Measurements from ENCODE around the gene GCC1.

GCC1 gene

DNA sequence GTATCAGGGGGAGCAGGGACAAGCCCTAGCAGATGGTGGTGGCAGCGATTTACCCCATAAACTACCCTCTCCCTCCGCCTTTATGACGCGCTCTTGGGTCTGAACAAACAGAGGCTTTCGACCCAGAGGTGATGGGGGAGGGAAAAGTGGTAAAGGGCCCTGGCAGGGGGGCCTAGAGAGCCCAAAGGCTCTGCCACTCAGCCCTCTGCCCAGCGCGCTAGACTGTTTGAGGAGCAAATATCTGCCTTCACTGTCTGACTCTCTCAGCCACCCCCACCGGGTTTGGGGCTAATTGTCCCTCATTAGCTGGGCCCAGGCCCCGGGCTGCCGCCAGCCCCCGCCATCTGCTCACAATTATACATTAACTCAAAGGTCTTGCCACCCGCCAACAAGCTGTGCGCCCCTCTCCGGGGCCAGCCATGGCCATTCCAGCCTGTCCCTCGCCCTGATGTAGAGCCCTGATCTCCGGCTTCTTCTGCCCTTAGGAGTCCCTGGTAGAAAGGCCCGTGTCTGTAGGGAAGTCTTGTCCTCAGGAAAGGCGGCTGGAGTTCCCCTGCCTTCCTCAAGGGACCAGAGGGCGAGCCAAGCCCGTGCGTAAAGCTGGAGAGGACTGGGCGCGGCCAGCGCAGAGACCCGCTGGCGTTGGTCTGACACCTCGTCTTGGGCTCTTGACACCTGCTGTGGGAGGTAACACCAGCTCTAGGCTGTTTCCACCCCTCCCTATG lies 34.4 kb upstream of the GCC1 start:
- no peak for DNase-seq (ENCODE audit: low read depth in 1 of 2, low spot score in 1 of 2)
- TF ChIP-seq, protein P1, sequence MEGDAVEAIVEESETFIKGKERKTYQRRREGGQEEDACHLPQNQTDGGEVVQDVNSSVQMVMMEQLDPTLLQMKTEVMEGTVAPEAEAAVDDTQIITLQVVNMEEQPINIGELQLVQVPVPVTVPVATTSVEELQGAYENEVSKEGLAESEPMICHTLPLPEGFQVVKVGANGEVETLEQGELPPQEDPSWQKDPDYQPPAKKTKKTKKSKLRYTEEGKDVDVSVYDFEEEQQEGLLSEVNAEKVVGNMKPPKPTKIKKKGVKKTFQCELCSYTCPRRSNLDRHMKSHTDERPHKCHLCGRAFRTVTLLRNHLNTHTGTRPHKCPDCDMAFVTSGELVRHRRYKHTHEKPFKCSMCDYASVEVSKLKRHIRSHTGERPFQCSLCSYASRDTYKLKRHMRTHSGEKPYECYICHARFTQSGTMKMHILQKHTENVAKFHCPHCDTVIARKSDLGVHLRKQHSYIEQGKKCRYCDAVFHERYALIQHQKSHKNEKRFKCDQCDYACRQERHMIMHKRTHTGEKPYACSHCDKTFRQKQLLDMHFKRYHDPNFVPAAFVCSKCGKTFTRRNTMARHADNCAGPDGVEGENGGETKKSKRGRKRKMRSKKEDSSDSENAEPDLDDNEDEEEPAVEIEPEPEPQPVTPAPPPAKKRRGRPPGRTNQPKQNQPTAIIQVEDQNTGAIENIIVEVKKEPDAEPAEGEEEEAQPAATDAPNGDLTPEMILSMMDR (IDR thresholded peaks at IDR 0.05; ENCODE audit: insufficient read depth, low read length): no peak
- TF ChIP-seq SPI1 (IDR thresholded peaks at IDR 0.05; ENCODE audit: borderline replicate concordance, low read depth) (no peak), POLR2AphosphoS5 (IDR thresholded peaks at IDR 0.05; ENCODE audit: low read depth) (no peak), GABPA (IDR thresholded peaks at IDR 0.05; ENCODE audit: low read depth) (no peak)
- TF ChIP-seq, protein P2, sequence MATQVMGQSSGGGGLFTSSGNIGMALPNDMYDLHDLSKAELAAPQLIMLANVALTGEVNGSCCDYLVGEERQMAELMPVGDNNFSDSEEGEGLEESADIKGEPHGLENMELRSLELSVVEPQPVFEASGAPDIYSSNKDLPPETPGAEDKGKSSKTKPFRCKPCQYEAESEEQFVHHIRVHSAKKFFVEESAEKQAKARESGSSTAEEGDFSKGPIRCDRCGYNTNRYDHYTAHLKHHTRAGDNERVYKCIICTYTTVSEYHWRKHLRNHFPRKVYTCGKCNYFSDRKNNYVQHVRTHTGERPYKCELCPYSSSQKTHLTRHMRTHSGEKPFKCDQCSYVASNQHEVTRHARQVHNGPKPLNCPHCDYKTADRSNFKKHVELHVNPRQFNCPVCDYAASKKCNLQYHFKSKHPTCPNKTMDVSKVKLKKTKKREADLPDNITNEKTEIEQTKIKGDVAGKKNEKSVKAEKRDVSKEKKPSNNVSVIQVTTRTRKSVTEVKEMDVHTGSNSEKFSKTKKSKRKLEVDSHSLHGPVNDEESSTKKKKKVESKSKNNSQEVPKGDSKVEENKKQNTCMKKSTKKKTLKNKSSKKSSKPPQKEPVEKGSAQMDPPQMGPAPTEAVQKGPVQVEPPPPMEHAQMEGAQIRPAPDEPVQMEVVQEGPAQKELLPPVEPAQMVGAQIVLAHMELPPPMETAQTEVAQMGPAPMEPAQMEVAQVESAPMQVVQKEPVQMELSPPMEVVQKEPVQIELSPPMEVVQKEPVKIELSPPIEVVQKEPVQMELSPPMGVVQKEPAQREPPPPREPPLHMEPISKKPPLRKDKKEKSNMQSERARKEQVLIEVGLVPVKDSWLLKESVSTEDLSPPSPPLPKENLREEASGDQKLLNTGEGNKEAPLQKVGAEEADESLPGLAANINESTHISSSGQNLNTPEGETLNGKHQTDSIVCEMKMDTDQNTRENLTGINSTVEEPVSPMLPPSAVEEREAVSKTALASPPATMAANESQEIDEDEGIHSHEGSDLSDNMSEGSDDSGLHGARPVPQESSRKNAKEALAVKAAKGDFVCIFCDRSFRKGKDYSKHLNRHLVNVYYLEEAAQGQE (IDR thresholded peaks at IDR 0.05; ENCODE audit: insufficient replicate concordance, low read depth): no peak
- H3K27me3 ChIP-seq (ENCODE audit: insufficient read depth, poor library complexity, severe bottlenecking): peaks cover 48% of the 10 kb centered on the region
- H3K4me3 ChIP-seq (replicated peaks; ENCODE audit: insufficient read depth, low read length): no peak overlapping the region
- no peak overlapping the region for H3K27ac ChIP-seq (replicated peaks)

DNA sequence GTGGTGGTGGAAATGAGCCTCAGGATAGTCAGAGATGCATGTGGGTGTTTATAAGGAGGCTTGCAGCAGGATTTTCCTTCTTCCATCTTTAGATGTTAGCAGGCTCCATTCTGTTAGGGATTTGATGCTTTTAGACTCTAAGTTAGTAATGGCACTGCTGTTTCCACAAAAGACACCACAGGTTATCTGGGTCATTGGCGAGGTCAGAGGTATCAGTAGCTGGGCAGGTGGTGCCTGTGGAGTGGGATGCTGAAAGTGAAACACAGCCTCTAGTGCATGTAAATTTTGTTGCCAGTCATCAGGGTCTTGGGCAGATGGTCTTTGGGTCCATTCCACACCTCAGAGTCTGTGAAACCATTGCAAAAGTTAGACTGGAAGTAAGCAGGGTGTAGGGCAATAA lies 33.4 kb upstream of the GCC1 start:
- no peak for DNase-seq (ENCODE audit: low read depth in 1 of 2, low spot score in 1 of 2)
- Histone ChIP-seq H3K27ac (replicated peaks) (no peak overlapping the region), H3K4me3 (replicated peaks; ENCODE audit: insufficient read depth, low read length) (no peak overlapping the region), H3K27me3 (ENCODE audit: insufficient read depth, poor library complexity, severe bottlenecking) (peaks cover 49% of the 10 kb centered on the region)
- TF ChIP-seq SPI1 (IDR thresholded peaks at IDR 0.05; ENCODE audit: borderline replicate concordance, low read depth) (no peak), POLR2AphosphoS5 (IDR thresholded peaks at IDR 0.05; ENCODE audit: low read depth) (no peak), GABPA (IDR thresholded peaks at IDR 0.05; ENCODE audit: low read depth) (no peak)
- TF ChIP-seq, protein P1 (IDR thresholded peaks at IDR 0.05; ENCODE audit: insufficient read depth, low read length): no peak
- TF ChIP-seq, protein P2 (IDR thresholded peaks at IDR 0.05; ENCODE audit: insufficient replicate concordance, low read depth): no peak

DNA sequence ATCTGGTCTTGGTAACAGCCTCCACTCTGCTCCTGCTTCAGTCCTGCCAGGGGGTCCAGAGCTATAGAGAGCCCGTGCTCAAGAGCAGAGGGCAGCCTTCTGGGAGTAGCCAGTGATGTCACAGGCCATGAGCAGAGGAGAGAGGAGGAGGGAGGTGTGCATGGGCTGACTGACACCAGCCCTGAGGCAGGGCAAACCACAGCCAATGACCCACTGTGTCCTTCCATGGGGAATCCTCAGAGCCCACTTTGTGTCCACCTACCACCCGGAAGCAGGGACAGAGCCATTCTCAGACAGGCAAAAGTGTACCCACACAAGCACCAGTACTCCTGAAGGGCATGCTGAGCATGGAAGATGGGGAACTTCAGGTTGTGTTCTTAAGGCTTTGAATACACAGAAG lies 32.6 kb upstream of the GCC1 start, which contains the start of gene PAX4:
Gene PAX4, minus strand, starts transcription at position 101 of the 400 bp plus-strand sequence. CDS start 2,214 bp downstream, outside the sequence.
- Histone ChIP-seq H3K27ac (replicated peaks) (no peak within 1 kb of the TSS), H3K27me3 (ENCODE audit: insufficient read depth, poor library complexity, severe bottlenecking) (peaks cover 49% of the 10 kb centered on the region), H3K4me3 (replicated peaks; ENCODE audit: insufficient read depth, low read length) (no peak within 1 kb of the TSS)
- no peak for TF ChIP-seq POLR2AphosphoS5 (IDR thresholded peaks at IDR 0.05; ENCODE audit: low read depth)
- no peak for TF ChIP-seq GABPA (IDR thresholded peaks at IDR 0.05; ENCODE audit: low read depth)
- no peak for TF ChIP-seq SPI1 (IDR thresholded peaks at IDR 0.05; ENCODE audit: borderline replicate concordance, low read depth)
- TF ChIP-seq, protein P2 (IDR thresholded peaks at IDR 0.05; ENCODE audit: insufficient replicate concordance, low read depth): no peak
- TF ChIP-seq, protein P1 (IDR thresholded peaks at IDR 0.05; ENCODE audit: insufficient read depth, low read length): no peak
- DNase-seq (ENCODE audit: low read depth in 1 of 2, low spot score in 1 of 2): no peak
